NCI-H2107 treated with DMSO at 0.1 percent for 48 hours (cell line): Measurements from ENCODE around the gene TBC1D21.

Source experiments
- DNase-seq: peaks from one replicate; lab custom pipeline; 2025; ENCODE audit not compliant: unreplicated experiment; lab: John Stamatoyannopoulos, UW

Gene TBC1D21

GRCh38 chr15:73858062-73858461 lies 15.3 kb upstream of the TBC1D21 start:
- DNase-seq: no peak

GRCh38 chr15:73862276-73862675 lies 11.1 kb upstream of the TBC1D21 start:
- no peak for DNase-seq

GRCh38 chr15:73865379-73865778 lies 8.0 kb upstream of the TBC1D21 start:
- no peak for DNase-seq

GRCh38 chr15:73865904-73866303 lies 7.5 kb upstream of the TBC1D21 start:
- DNase-seq: no peak

- no peak for DNase-seq
Measured at GRCh38 chr15:73866481-73866880, 6.9 kb upstream of the TBC1D21 start.

GRCh38 chr15:73866881-73867410 lies 6.4 kb upstream of the TBC1D21 start:
- DNase-seq: no peak

- DNase-seq: no peak
Measured at GRCh38 chr15:73867426-73867825, 5.9 kb upstream of the TBC1D21 start.

- DNase-seq: no peak
Measured at GRCh38 chr15:73867956-73868355, 5.4 kb upstream of the TBC1D21 start.

- DNase-seq: no peak
Measured at GRCh38 chr15:73869216-73869995, 4.0 kb upstream of the TBC1D21 start.

GRCh38 chr15:73870700-73871408 lies 2.5 kb upstream of the TBC1D21 start:
- peak; percentile 15 for DNase-seq

- DNase-seq: no peak
Measured at GRCh38 chr15:73872346-73872745, 1.0 kb upstream of the TBC1D21 start.

- DNase-seq: peak; percentile 26
Measured at GRCh38 chr15:73873889-73874511, 636 bp downstream of the TBC1D21 start.

GRCh38 chr15:73879426-73879825 lies 6.1 kb downstream of the TBC1D21 start:
- no peak for DNase-seq

GRCh38 chr15:73881579-73882320 lies 8.4 kb downstream of the TBC1D21 start:
- no peak for DNase-seq

- DNase-seq: no peak
Measured at GRCh38 chr15:73882761-73883419, 9.5 kb downstream of the TBC1D21 start.

GRCh38 chr15:73884159-73884558 lies 10.8 kb downstream of the TBC1D21 start:
- no peak for DNase-seq

- no peak for DNase-seq
Measured at GRCh38 chr15:73885954-73886700, 12.8 kb downstream of the TBC1D21 start.

GRCh38 chr15:73886717-73887345 lies 13.5 kb downstream of the TBC1D21 start:
- no peak for DNase-seq

- no peak for DNase-seq
Measured at GRCh38 chr15:73887481-73887880, 14.1 kb downstream of the TBC1D21 start.
